Neural progenitor cell (in vitro differentiated cells): ENCODE results near the gene AXL. TPM values are rescaled to one million over a fixed set of nuclear protein-coding genes. Genes with fewer than 3 reads are reported as not detected.

Source experiments
- DNase-seq: peaks from one replicate; pipeline ENCODE4 v3.0.0-alpha.2; 2016; ENCODE audit warnings: low spot score
- H2AFZ ChIP-seq: fragments of 200-600 bp; sonication (generic); replicated peaks from 2 replicates; pipeline ENCODE4 v1.6.1; 2016; ENCODE audit warnings: antibody characterized with exemption
- H3F3A ChIP-seq: fragments of 200-600 bp; sonication (generic); 2 replicates; pipeline ENCODE4 v1.6.1; 2016; ENCODE audit warnings: antibody characterized with exemption, low read depth
- H3K27ac ChIP-seq: fragments of 200-600 bp; sonication (generic); 2 replicates; pipeline ENCODE4 v1.5.1; 2016; ENCODE audit warnings: mild to moderate bottlenecking
- H3K27me3 ChIP-seq: fragments of 200-600 bp; sonication (generic); 2 replicates; pipeline ENCODE4 v1.6.1; 2016; ENCODE audit warnings: mild to moderate bottlenecking, moderate library complexity
- H3K36me3 ChIP-seq: fragments of 200-600 bp; sonication (generic); 2 replicates; pipeline ENCODE4 v1.5.1; 2016
- H3K4me1 ChIP-seq: fragments of 200-600 bp; sonication (generic); 2 replicates; pipeline ENCODE4 v1.6.1; 2016; ENCODE audit warnings: mixed run types
- H3K4me2 ChIP-seq: fragments of 200-600 bp; sonication (generic); 2 replicates; pipeline ENCODE4 v1.6.1; 2016
- H3K4me3 ChIP-seq: fragments of 200-600 bp; sonication (generic); 2 replicates; pipeline ENCODE4 v1.5.1; 2016
- H3K79me2 ChIP-seq: fragments of 200-600 bp; sonication (generic); 2 replicates; pipeline ENCODE4 v1.6.1; 2016; ENCODE audit warnings: low read depth
- H3K9ac ChIP-seq: fragments of 200-600 bp; sonication (generic); 2 replicates; pipeline ENCODE4 v1.6.1; 2016
- H3K9me3 ChIP-seq: fragments of 200-600 bp; sonication (generic); 2 replicates; pipeline ENCODE4 v1.5.1; 2016; ENCODE audit warnings: low read depth
- H4K20me1 ChIP-seq: fragments of 200-600 bp; sonication (generic); 2 replicates; pipeline ENCODE4 v1.6.1; 2016; ENCODE audit warnings: low read depth
- H3K27ac Mint-ChIP-seq: 3 replicates; pipeline ENCODE4 v1.8.0; 2021; ENCODE audit warnings: mixed read lengths
- H3K27me3 Mint-ChIP-seq: 2 replicates; pipeline ENCODE4 v1.8.0; 2022; ENCODE audit warnings: low read depth, mild to moderate bottlenecking, inconsistent platforms, moderate library complexity, mixed read lengths; ENCODE audit not compliant: insufficient read depth
- H3K36me3 Mint-ChIP-seq: 3 replicates; pipeline ENCODE4 v1.8.0; 2021; ENCODE audit warnings: mixed read lengths
- H3K4me1 Mint-ChIP-seq: 3 replicates; pipeline ENCODE4 v1.8.0; 2021; ENCODE audit warnings: mixed read lengths
- H3K4me3 Mint-ChIP-seq: 3 replicates; pipeline ENCODE4 v1.8.0; 2021; ENCODE audit warnings: mild to moderate bottlenecking, moderate library complexity, mixed read lengths
- H3K9me3 Mint-ChIP-seq: 3 replicates; pipeline ENCODE4 v1.8.0; 2020; ENCODE audit warnings: mixed read lengths
- EZH2 ChIP-seq: fragments of 200-600 bp; sonication (generic); IDR thresholded peaks from 2 replicates; pipeline ENCODE4 v1.6.1; 2017; ENCODE audit warnings: antibody characterized with exemption, mild to moderate bottlenecking, moderate library complexity
- EZH2phosphoT487 ChIP-seq: fragments of 200-600 bp; sonication (generic); IDR thresholded peaks from 2 replicates; pipeline ENCODE4 v1.6.1; 2017; ENCODE audit warnings: antibody characterized with exemption
- total RNA-seq: library from RNA; depleted of rRNA; stranded (reverse); fragments of >200 nt; gene quantifications from 2 replicates; pipeline ENCODE4 v1.2.3, GENCODE V29; 2015; ENCODE audit warnings: low replicate concordance
- TF ChIP-seq, protein P1 (sequence below): fragments of 200-600 bp; sonication (generic); IDR thresholded peaks from 2 replicates; pipeline ENCODE4 v1.5.1; 2017; ENCODE audit warnings: antibody characterized with exemption, mild to moderate bottlenecking

AXL gene
- total RNA-seq, 1 donor from 2014 or later = 24.7 TPM

DNA sequence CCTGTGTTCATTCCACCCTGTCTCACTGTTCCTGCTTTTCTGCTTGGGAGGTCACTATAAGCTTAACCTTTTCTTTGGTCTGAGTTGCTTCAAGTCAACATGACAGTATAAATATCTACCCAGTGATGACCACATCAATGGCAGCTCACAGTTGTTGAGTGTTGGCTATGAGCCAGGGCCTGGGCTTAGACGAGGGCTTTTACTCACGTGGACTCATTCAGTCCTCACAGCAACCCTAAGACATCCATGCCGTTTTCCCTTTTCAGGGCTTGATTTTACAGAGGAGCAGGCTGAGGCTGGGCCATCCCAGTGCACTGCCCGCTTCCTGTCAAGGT, 80.7 kb downstream of the AXL start:
- no peak overlapping the region for H3K27ac ChIP-seq
- H3K4me3 Mint-ChIP-seq = no peak overlapping the region
- no peaks in the 10 kb centered on the region for H3K9me3 Mint-ChIP-seq

DNA sequence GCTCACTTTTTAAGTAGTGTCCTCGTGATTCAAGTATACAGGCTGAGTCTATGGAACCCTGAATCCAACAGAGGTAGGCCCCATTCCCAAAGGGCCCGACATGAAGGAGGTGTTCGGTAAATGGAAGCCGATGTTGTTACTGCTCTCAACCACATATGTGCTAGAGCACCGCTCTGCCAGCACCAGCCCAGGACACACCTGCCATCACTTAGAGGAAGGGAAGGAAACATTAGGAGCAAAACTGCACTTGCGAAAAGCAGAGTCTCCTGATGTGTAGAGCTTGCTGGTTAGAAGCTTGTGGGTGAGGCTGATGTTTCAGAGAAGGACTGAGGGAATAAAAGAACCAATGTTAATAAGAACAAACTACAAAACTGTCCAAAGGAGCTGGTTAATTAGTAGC, 81.5 kb downstream of the AXL start:
- Mint-ChIP-seq H3K27ac (no peak overlapping the region), H3K4me3 (no peak overlapping the region)
- H3F3A ChIP-seq = peaks cover 16% of the 10 kb centered on the region

More for the DNA sequence above, 80.7 kb downstream of the AXL start:
- peaks cover 15% of the 10 kb centered on the region for H3K4me1 Mint-ChIP-seq
- no peaks in the 10 kb centered on the region for H3K9me3 ChIP-seq
- H3K27me3 ChIP-seq = no peaks in the 10 kb centered on the region
- peaks cover 4% of the 10 kb centered on the region for H3K36me3 ChIP-seq
- DNase-seq = no peak
- H3K9ac ChIP-seq = no peak overlapping the region
- no peak overlapping the region for H2AFZ ChIP-seq
- H3K27me3 Mint-ChIP-seq = peaks cover 4% of the 10 kb centered on the region
- no peaks in the 10 kb centered on the region for H3K4me1 ChIP-seq
- peaks cover 51% of the 10 kb centered on the region for H3K36me3 Mint-ChIP-seq
- no peaks in the 10 kb centered on the region for H3K79me2 ChIP-seq
- H3F3A ChIP-seq = peaks cover 8% of the 10 kb centered on the region
- peak overlapping the region; percentile 53 for H3K27ac Mint-ChIP-seq
- no peak overlapping the region for H3K4me3 ChIP-seq
- TF ChIP-seq, protein P1, sequence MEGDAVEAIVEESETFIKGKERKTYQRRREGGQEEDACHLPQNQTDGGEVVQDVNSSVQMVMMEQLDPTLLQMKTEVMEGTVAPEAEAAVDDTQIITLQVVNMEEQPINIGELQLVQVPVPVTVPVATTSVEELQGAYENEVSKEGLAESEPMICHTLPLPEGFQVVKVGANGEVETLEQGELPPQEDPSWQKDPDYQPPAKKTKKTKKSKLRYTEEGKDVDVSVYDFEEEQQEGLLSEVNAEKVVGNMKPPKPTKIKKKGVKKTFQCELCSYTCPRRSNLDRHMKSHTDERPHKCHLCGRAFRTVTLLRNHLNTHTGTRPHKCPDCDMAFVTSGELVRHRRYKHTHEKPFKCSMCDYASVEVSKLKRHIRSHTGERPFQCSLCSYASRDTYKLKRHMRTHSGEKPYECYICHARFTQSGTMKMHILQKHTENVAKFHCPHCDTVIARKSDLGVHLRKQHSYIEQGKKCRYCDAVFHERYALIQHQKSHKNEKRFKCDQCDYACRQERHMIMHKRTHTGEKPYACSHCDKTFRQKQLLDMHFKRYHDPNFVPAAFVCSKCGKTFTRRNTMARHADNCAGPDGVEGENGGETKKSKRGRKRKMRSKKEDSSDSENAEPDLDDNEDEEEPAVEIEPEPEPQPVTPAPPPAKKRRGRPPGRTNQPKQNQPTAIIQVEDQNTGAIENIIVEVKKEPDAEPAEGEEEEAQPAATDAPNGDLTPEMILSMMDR = no peak
- no peak overlapping the region for H3K4me2 ChIP-seq
- peaks cover 31% of the 10 kb centered on the region for H4K20me1 ChIP-seq

DNA sequence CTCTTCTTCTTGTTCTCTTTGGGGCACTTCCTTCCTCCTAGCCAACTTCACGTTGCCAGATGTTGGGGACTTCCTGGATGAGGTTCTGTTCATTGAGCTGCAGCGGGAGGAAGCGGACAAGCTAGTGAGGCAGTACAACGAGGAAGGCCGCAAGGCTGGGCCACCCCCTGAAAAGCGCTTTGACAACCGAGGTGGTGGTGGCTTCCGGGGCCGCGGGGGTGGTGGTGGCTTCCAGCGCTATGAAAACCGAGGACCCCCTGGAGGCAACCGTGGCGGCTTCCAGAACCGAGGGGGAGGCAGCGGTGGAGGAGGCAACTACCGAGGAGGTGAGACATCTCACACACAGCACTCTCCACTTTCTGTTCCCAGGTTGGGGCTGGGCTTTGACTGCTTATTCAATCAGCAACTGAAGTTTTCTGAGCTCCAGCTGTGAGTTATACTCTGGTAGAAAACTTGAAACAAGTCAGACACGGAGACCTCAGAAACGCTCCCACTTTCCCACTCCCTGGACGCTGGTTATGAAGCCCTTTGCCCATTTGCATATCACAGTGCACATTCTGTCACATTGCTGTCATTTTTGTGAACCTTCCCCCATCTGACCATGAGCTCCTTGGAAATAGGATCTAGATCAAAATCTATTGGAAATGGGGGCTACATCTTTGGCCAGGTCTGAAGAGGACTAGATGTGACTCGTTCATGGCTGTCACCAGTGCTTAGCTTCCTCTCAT, 83.8 kb downstream of the AXL start:
- Histone ChIP-seq H3K27me3 (no peaks in the 10 kb centered on the region), H3K9me3 (no peaks in the 10 kb centered on the region), H3K36me3 (peaks cover 7% of the 10 kb centered on the region), H3K4me2 (no peak overlapping the region), H3K27ac (no peak overlapping the region), H3K9ac (no peak overlapping the region), H3K4me3 (no peak overlapping the region), H3K4me1 (no peaks in the 10 kb centered on the region), H3K79me2 (no peaks in the 10 kb centered on the region), H4K20me1 (peaks cover 17% of the 10 kb centered on the region), H3F3A (peaks cover 37% of the 10 kb centered on the region), H2AFZ (no peak overlapping the region)
- DNase-seq = no peak
- Mint-ChIP-seq H3K4me1 (peaks cover 10% of the 10 kb centered on the region), H3K4me3 (no peak overlapping the region), H3K36me3 (peaks cover 43% of the 10 kb centered on the region), H3K9me3 (no peaks in the 10 kb centered on the region), H3K27ac (no peak overlapping the region), H3K27me3 (no peaks in the 10 kb centered on the region)
- no peak for TF ChIP-seq EZH2phosphoT487
- TF ChIP-seq, protein P1 = no peak
- no peak for TF ChIP-seq EZH2

More for the DNA sequence above, 81.5 kb downstream of the AXL start:
- H3K36me3 Mint-ChIP-seq = peaks cover 46% of the 10 kb centered on the region
- Histone ChIP-seq H3K27ac (no peak overlapping the region), H3K9ac (no peak overlapping the region), H3K4me3 (no peak overlapping the region), H2AFZ (no peak overlapping the region), H3K79me2 (no peaks in the 10 kb centered on the region), H3K4me1 (no peaks in the 10 kb centered on the region), H4K20me1 (peaks cover 30% of the 10 kb centered on the region), H3K36me3 (peaks cover 7% of the 10 kb centered on the region), H3K9me3 (no peaks in the 10 kb centered on the region), H3K27me3 (no peaks in the 10 kb centered on the region), H3K4me2 (no peak overlapping the region)
- no peaks in the 10 kb centered on the region for H3K9me3 Mint-ChIP-seq
- H3K27me3 Mint-ChIP-seq = peaks cover 4% of the 10 kb centered on the region
- TF ChIP-seq, protein P1 = no peak
- TF ChIP-seq EZH2 (no peak), EZH2phosphoT487 (no peak)
- H3K4me1 Mint-ChIP-seq = peaks cover 15% of the 10 kb centered on the region
- DNase-seq = no peak
